ENCODE results near the gene BTRC.
"Not testable (repeated sequence)": the region's sequence is repeated elsewhere in the genome, so short reads cannot be mapped to it uniquely, and the experiment has no call there.

BTRC gene

GRCh38 chr10:101415884-101416283 is 61.9 kb downstream of the BTRC start:
- no peak overlapping the region for H3K4me3 ChIP-seq (ENCODE audit: low read depth, low read length)
- no peaks in the 10 kb centered on the region for H3K36me3 ChIP-seq (ENCODE audit: control insufficient read depth, insufficient read depth, low read length)
- no peaks in the 10 kb centered on the region for H3K27me3 ChIP-seq (ENCODE audit: control insufficient read depth, insufficient read depth, low read length)
- no peak overlapping the region for H3K27ac ChIP-seq (ENCODE audit: low read depth, low read length)
- H3K9me3 ChIP-seq (ENCODE audit: control insufficient read depth, insufficient read depth, low read length): no peaks in the 10 kb centered on the region
- no peaks in the 10 kb centered on the region for H3K4me1 ChIP-seq (ENCODE audit: control insufficient read depth, insufficient read depth, low read length)
- H3K9ac ChIP-seq (ENCODE audit: low read depth, low read length): no peak overlapping the region

GRCh38 chr10:101421967-101422366 is 68.0 kb downstream of the BTRC start:
- not testable (repeated sequence) for H3K9me3 ChIP-seq (ENCODE audit: control insufficient read depth, insufficient read depth, low read length); H3K4me1 ChIP-seq (ENCODE audit: control insufficient read depth, insufficient read depth, low read length); H3K4me3 ChIP-seq (ENCODE audit: low read depth, low read length); H3K27ac ChIP-seq (ENCODE audit: low read depth, low read length); H3K9ac ChIP-seq (ENCODE audit: low read depth, low read length); H3K36me3 ChIP-seq (ENCODE audit: control insufficient read depth, insufficient read depth, low read length); H3K27me3 ChIP-seq (ENCODE audit: control insufficient read depth, insufficient read depth, low read length)

GRCh38 chr10:101425535-101425934 is 71.6 kb downstream of the BTRC start:
- Histone ChIP-seq H3K27me3 (ENCODE audit: control insufficient read depth, insufficient read depth, low read length) (no peaks in the 10 kb centered on the region), H3K4me3 (ENCODE audit: low read depth, low read length) (no peak overlapping the region), H3K9ac (ENCODE audit: low read depth, low read length) (no peak overlapping the region), H3K4me1 (ENCODE audit: control insufficient read depth, insufficient read depth, low read length) (no peaks in the 10 kb centered on the region), H3K36me3 (ENCODE audit: control insufficient read depth, insufficient read depth, low read length) (no peaks in the 10 kb centered on the region), H3K9me3 (ENCODE audit: control insufficient read depth, insufficient read depth, low read length) (no peaks in the 10 kb centered on the region), H3K27ac (ENCODE audit: low read depth, low read length) (no peak overlapping the region)

- Histone ChIP-seq H3K36me3 (ENCODE audit: control insufficient read depth, insufficient read depth, low read length) (no peaks in the 10 kb centered on the region), H3K27ac (ENCODE audit: low read depth, low read length) (no peak overlapping the region), H3K27me3 (ENCODE audit: control insufficient read depth, insufficient read depth, low read length) (no peaks in the 10 kb centered on the region), H3K4me3 (ENCODE audit: low read depth, low read length) (no peak overlapping the region), H3K9ac (ENCODE audit: low read depth, low read length) (no peak overlapping the region), H3K4me1 (ENCODE audit: control insufficient read depth, insufficient read depth, low read length) (no peaks in the 10 kb centered on the region), H3K9me3 (ENCODE audit: control insufficient read depth, insufficient read depth, low read length) (no peaks in the 10 kb centered on the region)
Observed at GRCh38 chr10:101428036-101428435, 74.1 kb downstream of the BTRC start.

- no peaks in the 10 kb centered on the region for H3K27me3 ChIP-seq (ENCODE audit: control insufficient read depth, insufficient read depth, low read length)
- no peaks in the 10 kb centered on the region for H3K4me1 ChIP-seq (ENCODE audit: control insufficient read depth, insufficient read depth, low read length)
- no peak overlapping the region for H3K9ac ChIP-seq (ENCODE audit: low read depth, low read length)
- no peak overlapping the region for H3K27ac ChIP-seq (ENCODE audit: low read depth, low read length)
- no peak overlapping the region for H3K4me3 ChIP-seq (ENCODE audit: low read depth, low read length)
- no peaks in the 10 kb centered on the region for H3K36me3 ChIP-seq (ENCODE audit: control insufficient read depth, insufficient read depth, low read length)
- H3K9me3 ChIP-seq (ENCODE audit: control insufficient read depth, insufficient read depth, low read length): no peaks in the 10 kb centered on the region
Observed at GRCh38 chr10:101429423-101429822, 75.5 kb downstream of the BTRC start.

- no peak overlapping the region for H3K4me3 ChIP-seq (ENCODE audit: low read depth, low read length)
- H3K9me3 ChIP-seq (ENCODE audit: control insufficient read depth, insufficient read depth, low read length): no peaks in the 10 kb centered on the region
- H3K27ac ChIP-seq (ENCODE audit: low read depth, low read length): no peak overlapping the region
- no peak overlapping the region for H3K9ac ChIP-seq (ENCODE audit: low read depth, low read length)
- H3K4me1 ChIP-seq (ENCODE audit: control insufficient read depth, insufficient read depth, low read length): no peaks in the 10 kb centered on the region
- H3K27me3 ChIP-seq (ENCODE audit: control insufficient read depth, insufficient read depth, low read length): no peaks in the 10 kb centered on the region
- H3K36me3 ChIP-seq (ENCODE audit: control insufficient read depth, insufficient read depth, low read length): no peaks in the 10 kb centered on the region
Observed at GRCh38 chr10:101436302-101436701, 82.3 kb downstream of the BTRC start.

GRCh38 chr10:101438881-101439391 is 85.0 kb downstream of the BTRC start:
- no peak overlapping the region for H3K9ac ChIP-seq (ENCODE audit: low read depth, low read length)
- no peaks in the 10 kb centered on the region for H3K9me3 ChIP-seq (ENCODE audit: control insufficient read depth, insufficient read depth, low read length)
- no peak overlapping the region for H3K27ac ChIP-seq (ENCODE audit: low read depth, low read length)
- H3K27me3 ChIP-seq (ENCODE audit: control insufficient read depth, insufficient read depth, low read length): no peaks in the 10 kb centered on the region
- 0 out of 2 replicates have a peak, but pooled peaks cover 3% of the 10 kb centered on the region for H3K4me1 ChIP-seq (ENCODE audit: control insufficient read depth, insufficient read depth, low read length)
- no peak overlapping the region for H3K4me3 ChIP-seq (ENCODE audit: low read depth, low read length)
- H3K36me3 ChIP-seq (ENCODE audit: control insufficient read depth, insufficient read depth, low read length): no peaks in the 10 kb centered on the region

- no peaks in the 10 kb centered on the region for H3K27me3 ChIP-seq (ENCODE audit: control insufficient read depth, insufficient read depth, low read length)
- no peaks in the 10 kb centered on the region for H3K9me3 ChIP-seq (ENCODE audit: control insufficient read depth, insufficient read depth, low read length)
- H3K9ac ChIP-seq (ENCODE audit: low read depth, low read length): no peak overlapping the region
- H3K4me1 ChIP-seq (ENCODE audit: control insufficient read depth, insufficient read depth, low read length): 0 out of 2 replicates have a peak, but pooled peaks cover 3% of the 10 kb centered on the region
- no peak overlapping the region for H3K4me3 ChIP-seq (ENCODE audit: low read depth, low read length)
- H3K36me3 ChIP-seq (ENCODE audit: control insufficient read depth, insufficient read depth, low read length): no peaks in the 10 kb centered on the region
- H3K27ac ChIP-seq (ENCODE audit: low read depth, low read length): no peak overlapping the region
Observed at GRCh38 chr10:101441541-101442455, 87.8 kb downstream of the BTRC start.

- Histone ChIP-seq H3K27ac (ENCODE audit: low read depth, low read length) (no peak overlapping the region), H3K36me3 (ENCODE audit: control insufficient read depth, insufficient read depth, low read length) (no peaks in the 10 kb centered on the region), H3K27me3 (ENCODE audit: control insufficient read depth, insufficient read depth, low read length) (no peaks in the 10 kb centered on the region), H3K4me1 (ENCODE audit: control insufficient read depth, insufficient read depth, low read length) (0 out of 2 replicates have a peak, but pooled peaks cover 3% of the 10 kb centered on the region), H3K4me3 (ENCODE audit: low read depth, low read length) (no peak overlapping the region), H3K9me3 (ENCODE audit: control insufficient read depth, insufficient read depth, low read length) (no peaks in the 10 kb centered on the region), H3K9ac (ENCODE audit: low read depth, low read length) (no peak overlapping the region)
Observed at GRCh38 chr10:101442456-101442800, 88.5 kb downstream of the BTRC start.

- Histone ChIP-seq H3K27ac (ENCODE audit: low read depth, low read length) (no peak overlapping the region), H3K36me3 (ENCODE audit: control insufficient read depth, insufficient read depth, low read length) (no peaks in the 10 kb centered on the region), H3K4me1 (ENCODE audit: control insufficient read depth, insufficient read depth, low read length) (0 out of 2 replicates have a peak, but pooled peaks cover 3% of the 10 kb centered on the region)
Observed at GRCh38 chr10:101444058-101444898, 90.3 kb downstream of the BTRC start.

GRCh38 chr10:101446071-101446470 is 92.1 kb downstream of the BTRC start:
- Histone ChIP-seq H3K4me3 (ENCODE audit: low read depth, low read length) (no peak overlapping the region), H3K27me3 (ENCODE audit: control insufficient read depth, insufficient read depth, low read length) (no peaks in the 10 kb centered on the region), H3K9ac (ENCODE audit: low read depth, low read length) (no peak overlapping the region), H3K9me3 (ENCODE audit: control insufficient read depth, insufficient read depth, low read length) (no peaks in the 10 kb centered on the region), H3K36me3 (ENCODE audit: control insufficient read depth, insufficient read depth, low read length) (no peaks in the 10 kb centered on the region), H3K27ac (ENCODE audit: low read depth, low read length) (peak overlapping the region; percentile 13), H3K4me1 (ENCODE audit: control insufficient read depth, insufficient read depth, low read length) (0 out of 2 replicates have a peak, but pooled peaks cover 3% of the 10 kb centered on the region)

More at GRCh38 chr10:101444058-101444898, 90.3 kb downstream of the BTRC start:
- Histone ChIP-seq H3K27me3 (ENCODE audit: control insufficient read depth, insufficient read depth, low read length) (no peaks in the 10 kb centered on the region), H3K4me3 (ENCODE audit: low read depth, low read length) (no peak overlapping the region), H3K9ac (ENCODE audit: low read depth, low read length) (no peak overlapping the region), H3K9me3 (ENCODE audit: control insufficient read depth, insufficient read depth, low read length) (no peaks in the 10 kb centered on the region)

Data from HUES48 (cell line).